K562 (cell line): Measurements from ENCODE around the gene TARS2. TPM values are rescaled to one million over a fixed set of nuclear protein-coding genes. Genes with fewer than 3 reads are reported as not detected.

ENCODE experiments used
- DEAF1 ChIP-seq: fragments of 450-650 bp; formaldehyde crosslinking; IDR thresholded peaks from 2 replicates; pipeline ENCODE4 v1.4.0; 2020; ENCODE audit warnings: mild to moderate bottlenecking, moderate library complexity
- EGR1 ChIP-seq: fragments of 450-650 bp; conservative IDR thresholded peaks from 2 replicates; pipeline ENCODE4 v1.6.1; 2017; ENCODE audit warnings: mild to moderate bottlenecking
- FOXJ3 ChIP-seq: sonication (generic); formaldehyde crosslinking; IDR thresholded peaks from 2 replicates; pipeline ENCODE4 v1.4.0; 2020; ENCODE audit warnings: mild to moderate bottlenecking, missing genetic modification reagents
- GTF2A2 ChIP-seq: IDR thresholded peaks from 2 replicates; pipeline ENCODE4 v1.6.1; 2016; ENCODE audit warnings: mild to moderate bottlenecking, missing genetic modification characterization, missing compliant biosample characterization
- HMGN3 ChIP-seq: IDR thresholded peaks from 2 replicates; pipeline ENCODE4 v1.6.1; 2011; ENCODE audit warnings: borderline replicate concordance, low read depth, mild to moderate bottlenecking, mixed read lengths, low read length; ENCODE audit not compliant: insufficient read length; ENCODE audit errors: extremely low read depth
- HNRNPL ChIP-seq: fragments of 200-400 bp; formaldehyde crosslinking; IDR thresholded peaks from 2 replicates; pipeline ENCODE4 v1.6.1; 2017; ENCODE audit warnings: low read depth, mild to moderate bottlenecking, low read length
- HOXB6 ChIP-seq: fragments of 250-450 bp; sonication (Bioruptor Pico); IDR thresholded peaks from 2 replicates; pipeline ENCODE4 v1.5.1; 2022; ENCODE audit warnings: mild to moderate bottlenecking, borderline replicate concordance
- KDM5B ChIP-seq: fragments of 200-600 bp; sonication (generic); IDR thresholded peaks from 2 replicates; pipeline ENCODE4 v1.6.1; 2012; ENCODE audit warnings: low read depth, mild to moderate bottlenecking, moderate library complexity, low read length, control low read depth, inconsistent platforms; ENCODE audit not compliant: insufficient replicate concordance
- KLF16 ChIP-seq: IDR thresholded peaks from 2 replicates; pipeline ENCODE4 v1.6.1; 2016; ENCODE audit warnings: antibody characterized with exemption
- MEF2A ChIP-seq: IDR thresholded peaks from 2 replicates; pipeline ENCODE4 v1.6.1; 2011; ENCODE audit warnings: low read depth, mild to moderate bottlenecking, low read length, moderate library complexity; ENCODE audit not compliant: control insufficient read depth
- NUFIP1 ChIP-seq: fragments of 450-650 bp; IDR thresholded peaks from 2 replicates; pipeline ENCODE4 v1.6.1; 2018; ENCODE audit not compliant: partially characterized antibody
- PML ChIP-seq: IDR thresholded peaks from 2 replicates; pipeline ENCODE4 v1.6.1; 2012; ENCODE audit warnings: low read length, inconsistent platforms
- PTBP1 ChIP-seq: fragments of 200-400 bp; formaldehyde crosslinking; IDR thresholded peaks from 2 replicates; pipeline ENCODE4 v1.6.1; 2017; ENCODE audit warnings: low read depth, low read length
- RAD21 ChIP-seq, 2 experiments: fragments of 250-450 bp in 1 of 2; fragments of 450-650 bp in 1 of 2; sonication (Bioruptor Pico) in 1 of 2; formaldehyde crosslinking in 1 of 2; IDR thresholded peaks in 1 of 2; conservative IDR thresholded peaks in 1 of 2; 2 replicates each; pipeline versions ENCODE4 v1.4.0 to v1.8.0; 2020 to 2022; ENCODE audit warnings: mild to moderate bottlenecking in 2 of 2, moderate library complexity in 1 of 2
- TBL1XR1 ChIP-seq, 2 experiments: IDR thresholded peaks; 2 replicates each; pipeline ENCODE4 v1.6.1; 2012; ENCODE audit warnings: improper control_type of control experiment in 2 of 2, low read length in 2 of 2, mild to moderate bottlenecking in 1 of 2
- ZBTB1 ChIP-seq: sonication (generic); formaldehyde crosslinking; IDR thresholded peaks from 2 replicates; pipeline ENCODE4 v1.8.1; 2023; ENCODE audit warnings: missing genetic modification reagents, low read depth, mild to moderate bottlenecking, borderline replicate concordance
- ZBTB7A ChIP-seq: IDR thresholded peaks from 2 replicates; pipeline ENCODE4 v1.6.1; 2011; ENCODE audit warnings: low read depth, mild to moderate bottlenecking, low read length, moderate library complexity, borderline replicate concordance; ENCODE audit not compliant: control insufficient read depth
- ZC3H8 ChIP-seq: fragments of 450-650 bp; IDR thresholded peaks from 2 replicates; pipeline ENCODE4 v1.6.1; 2017
- ZNF274 ChIP-seq: IDR thresholded peaks from 2 replicates; pipeline ENCODE4 v1.6.1; 2011; ENCODE audit warnings: low read depth, mild to moderate bottlenecking, low read length, moderate library complexity, borderline replicate concordance
- ZNF766 ChIP-seq: fragments of 200-800 bp; sonication (Bioruptor generic); conservative IDR thresholded peaks from 2 replicates; pipeline ENCODE4 v1.6.1; 2016; ENCODE audit warnings: missing genetic modification characterization, missing compliant biosample characterization
- ZNF830 ChIP-seq: fragments of 250-450 bp; sonication (Bioruptor Pico); IDR thresholded peaks from 2 replicates; pipeline ENCODE4 v1.5.0; 2021; ENCODE audit warnings: mild to moderate bottlenecking
- polyA plus RNA-seq, 8 experiments: library from polyadenylated mRNA; depleted of rRNA in 4 of 8; stranded (reverse) in 5 of 8; unstranded in 3 of 8; fragments of >200 nt; fragmentation: Nextera tagmentation in 2 of 8; fragmentation: Illumina TruSeq in 1 of 8; extraction: Ambion mirVana in 2 of 8; extraction: Trizol in 1 of 8; gene quantifications; 2 replicates each; pipeline versions ENCODE4 v1.2.1 to v1.2.3, GENCODE V29; 2011 to 2014; ENCODE audit warnings: inconsistent platforms in 1 of 8, missing spikeins in 1 of 8
- total RNA-seq, 7 experiments: library from RNA; depleted of rRNA in 6 of 7; stranded (reverse); fragments of >200 nt in 6 of 7; fragmentation: Illumina TruSeq in 2 of 7; extraction: Trizol in 2 of 7; gene quantifications; 2 replicates each; pipeline versions ENCODE4 v1.2.1 to v1.2.3, GENCODE V29; 2011 to 2021; ENCODE audit warnings: low replicate concordance in 1 of 7
- TF ChIP-seq, protein P1 (sequence below): fragments of 450-650 bp; formaldehyde crosslinking; IDR thresholded peaks from 2 replicates; pipeline ENCODE4 v1.4.0; 2022; ENCODE audit warnings: missing genetic modification characterization
- TF ChIP-seq, protein P2 (sequence below): fragments of 450-650 bp; formaldehyde crosslinking; conservative IDR thresholded peaks from 2 replicates; pipeline ENCODE4 v1.4.0; 2022; ENCODE audit warnings: mild to moderate bottlenecking, missing genetic modification characterization

TARS2 gene
- total and polyA plus RNA-seq, 9 of the 15 experiments (the other 6 are each of a cell fraction or from before 2014, with no cell fraction given) = 17.0 to 64.2 (median 39.4) TPM

GRCh38 chr1:150548632-150549495 is 61.6 kb downstream of the TARS2 start, which contains the start of gene ADAMTSL4 (continued):
- TF ChIP-seq, protein P1, sequence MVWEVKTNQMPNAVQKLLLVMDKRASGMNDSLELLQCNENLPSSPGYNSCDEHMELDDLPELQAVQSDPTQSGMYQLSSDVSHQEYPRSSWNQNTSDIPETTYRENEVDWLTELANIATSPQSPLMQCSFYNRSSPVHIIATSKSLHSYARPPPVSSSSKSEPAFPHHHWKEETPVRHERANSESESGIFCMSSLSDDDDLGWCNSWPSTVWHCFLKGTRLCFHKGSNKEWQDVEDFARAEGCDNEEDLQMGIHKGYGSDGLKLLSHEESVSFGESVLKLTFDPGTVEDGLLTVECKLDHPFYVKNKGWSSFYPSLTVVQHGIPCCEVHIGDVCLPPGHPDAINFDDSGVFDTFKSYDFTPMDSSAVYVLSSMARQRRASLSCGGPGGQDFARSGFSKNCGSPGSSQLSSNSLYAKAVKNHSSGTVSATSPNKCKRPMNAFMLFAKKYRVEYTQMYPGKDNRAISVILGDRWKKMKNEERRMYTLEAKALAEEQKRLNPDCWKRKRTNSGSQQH (CRISPR knock-in tag) = no peak
- TF ChIP-seq GTF2A2 (tag) (no peak), KDM5B (peak; percentile 43), PML (peak; percentile 30; the same call in 1 of the 2 replicates), PTBP1 (0 out of 2 replicates have a peak, but pooled peaks have one; percentile 18), NUFIP1 (no peak), HMGN3 (no peak), ZBTB1 (CRISPR knock-in tag) (peak; percentile 57; the same call in 1 of the 2 replicates), KLF16 (no peak), MEF2A (no peak), FOXJ3 (CRISPR knock-in tag) (no peak), HNRNPL (peak; percentile 80; the same call in 1 of the 2 replicates), TBL1XR1 (IDR thresholded peaks at IDR 0.05; ENCODE audit: low read length in 2 of 2) (0 out of 4 replicates have a peak, but pooled peaks of 1 of the 2 experiments have one; percentile 11), DEAF1 (CRISPR knock-in tag) (no peak), ZNF766 (CRISPR knock-in tag) (0 out of 2 replicates have a peak, but pooled peaks have one; percentile 43), ZNF830 (CRISPR knock-in tag) (no peak), HOXB6 (no peak), RAD21 (CRISPR knock-in tag; conservative IDR thresholded peaks at IDR 0.05 in 1 of 2, IDR thresholded peaks at IDR 0.05 in 1 of 2) (peak in 1 of 2 experiments; percentile 9; a peak in 1 of 4 replicates), ZC3H8 (no peak), ZBTB7A (peak; percentile 99), ZNF274 (no peak), EGR1 (no peak)
- TF ChIP-seq, protein P2, sequence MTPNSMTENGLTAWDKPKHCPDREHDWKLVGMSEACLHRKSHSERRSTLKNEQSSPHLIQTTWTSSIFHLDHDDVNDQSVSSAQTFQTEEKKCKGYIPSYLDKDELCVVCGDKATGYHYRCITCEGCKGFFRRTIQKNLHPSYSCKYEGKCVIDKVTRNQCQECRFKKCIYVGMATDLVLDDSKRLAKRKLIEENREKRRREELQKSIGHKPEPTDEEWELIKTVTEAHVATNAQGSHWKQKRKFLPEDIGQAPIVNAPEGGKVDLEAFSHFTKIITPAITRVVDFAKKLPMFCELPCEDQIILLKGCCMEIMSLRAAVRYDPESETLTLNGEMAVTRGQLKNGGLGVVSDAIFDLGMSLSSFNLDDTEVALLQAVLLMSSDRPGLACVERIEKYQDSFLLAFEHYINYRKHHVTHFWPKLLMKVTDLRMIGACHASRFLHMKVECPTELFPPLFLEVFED = no peak
